OCI-LY3 (cell line): ENCODE results near the gene KDM6A.

Experiments
- EZH2phosphoT487 ChIP-seq: fragments of 200-600 bp; shearing (Covaris generic); IDR thresholded peaks from 2 replicates; pipeline ENCODE4 v1.6.1; 2018; ENCODE audit warnings: antibody characterized with exemption, mixed run types, low read depth
- TF ChIP-seq, protein P1 (sequence below): fragments of 200-600, 300-600 bp; sonication (generic); IDR thresholded peaks from 2 replicates; pipeline ENCODE4 v1.5.1; 2014; ENCODE audit warnings: antibody characterized with exemption, low read length, low read depth

DNA sequence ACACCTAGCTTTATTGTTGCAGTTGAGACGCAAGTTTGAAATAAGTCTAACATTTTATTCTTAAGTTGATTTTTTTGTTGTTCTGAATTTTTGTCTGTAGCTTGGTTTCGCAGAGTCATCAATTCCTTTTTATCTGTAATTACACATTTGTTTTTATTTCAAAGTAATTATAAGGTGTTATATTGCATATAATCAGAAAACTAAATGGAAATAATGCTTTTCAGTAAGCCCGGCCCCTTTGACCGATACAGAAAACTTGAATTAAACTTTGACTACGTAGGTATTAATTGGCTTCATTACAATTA, 2.1 kb downstream of the KDM6A start:
- TF ChIP-seq, protein P1, sequence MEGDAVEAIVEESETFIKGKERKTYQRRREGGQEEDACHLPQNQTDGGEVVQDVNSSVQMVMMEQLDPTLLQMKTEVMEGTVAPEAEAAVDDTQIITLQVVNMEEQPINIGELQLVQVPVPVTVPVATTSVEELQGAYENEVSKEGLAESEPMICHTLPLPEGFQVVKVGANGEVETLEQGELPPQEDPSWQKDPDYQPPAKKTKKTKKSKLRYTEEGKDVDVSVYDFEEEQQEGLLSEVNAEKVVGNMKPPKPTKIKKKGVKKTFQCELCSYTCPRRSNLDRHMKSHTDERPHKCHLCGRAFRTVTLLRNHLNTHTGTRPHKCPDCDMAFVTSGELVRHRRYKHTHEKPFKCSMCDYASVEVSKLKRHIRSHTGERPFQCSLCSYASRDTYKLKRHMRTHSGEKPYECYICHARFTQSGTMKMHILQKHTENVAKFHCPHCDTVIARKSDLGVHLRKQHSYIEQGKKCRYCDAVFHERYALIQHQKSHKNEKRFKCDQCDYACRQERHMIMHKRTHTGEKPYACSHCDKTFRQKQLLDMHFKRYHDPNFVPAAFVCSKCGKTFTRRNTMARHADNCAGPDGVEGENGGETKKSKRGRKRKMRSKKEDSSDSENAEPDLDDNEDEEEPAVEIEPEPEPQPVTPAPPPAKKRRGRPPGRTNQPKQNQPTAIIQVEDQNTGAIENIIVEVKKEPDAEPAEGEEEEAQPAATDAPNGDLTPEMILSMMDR = no peak
- no peak for TF ChIP-seq EZH2phosphoT487
